HG02852 (cell line): ENCODE data around the gene CDC42BPG.
"Not testable (repeated sequence)": the region's sequence is repeated elsewhere in the genome, so short reads cannot be mapped to it uniquely, and the experiment has no call there.

Experiments
- ATAC-seq: cut with Tn5 transposase; IDR thresholded peaks from one replicate; pipeline ENCODE4 v1.9.1; 2021; ENCODE audit warnings: mild to moderate bottlenecking, moderate library complexity; ENCODE audit not compliant: unreplicated experiment

CDC42BPG gene

DNA sequence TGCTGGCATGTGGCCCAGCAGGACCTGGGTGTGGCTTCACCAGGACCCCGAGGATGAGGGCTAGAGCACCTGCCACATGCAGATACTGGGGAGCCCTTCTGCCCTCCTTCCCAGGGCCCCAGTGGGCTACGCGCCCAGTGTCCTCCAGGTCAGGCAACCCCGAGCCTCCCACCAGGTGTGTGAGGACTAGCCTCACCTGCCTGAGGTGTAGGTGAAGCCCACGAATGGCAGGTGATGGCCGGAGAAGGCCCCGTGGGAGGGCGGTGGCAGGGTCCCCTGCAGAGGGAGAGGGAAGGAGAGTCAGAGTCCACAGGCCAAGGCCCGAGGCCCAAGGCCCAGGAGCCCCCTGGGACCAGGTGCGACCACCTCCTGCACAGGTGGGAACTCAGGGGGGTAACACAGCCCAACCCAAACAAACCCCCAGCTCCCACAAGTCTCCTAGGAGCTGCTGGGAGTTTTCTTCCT, 6.5 kb downstream of the CDC42BPG start:
- no peak for ATAC-seq

DNA sequence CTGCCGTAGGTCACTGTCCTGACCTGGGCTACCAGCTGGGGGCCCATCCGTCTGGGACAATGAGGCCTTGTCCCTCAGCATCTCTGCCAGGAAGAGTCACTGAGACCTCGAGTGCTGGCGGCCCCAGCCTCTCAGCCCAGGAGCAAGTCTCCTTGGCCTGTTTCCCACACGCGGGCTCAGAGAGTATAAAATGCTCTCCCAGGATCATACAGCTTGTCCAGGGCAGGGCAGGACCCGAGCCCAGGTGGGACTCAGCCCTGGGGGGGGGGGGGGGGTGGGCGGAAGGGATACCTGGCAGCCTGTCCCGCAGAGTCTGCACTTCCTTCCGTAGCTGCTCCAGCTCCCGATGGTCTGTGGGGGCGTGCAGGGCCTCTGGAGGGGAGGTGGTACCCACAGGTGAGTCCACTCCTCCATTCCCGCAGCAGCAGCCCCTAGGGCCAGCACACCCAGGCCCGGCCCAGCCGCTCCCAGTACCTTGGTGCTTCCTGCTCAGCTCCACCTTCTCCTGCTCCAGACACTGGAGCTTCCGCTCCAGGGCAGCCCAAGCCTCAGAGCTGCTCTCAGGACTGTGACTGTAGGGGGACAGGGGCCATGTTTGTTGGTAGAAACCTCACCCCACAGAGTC, 7.9 kb downstream of the CDC42BPG start:
- ATAC-seq, result no peak

- ATAC-seq, result no peak
Measured at GRCh38 chr11:64835616-64836447, 8.6 kb downstream of the CDC42BPG start.

DNA sequence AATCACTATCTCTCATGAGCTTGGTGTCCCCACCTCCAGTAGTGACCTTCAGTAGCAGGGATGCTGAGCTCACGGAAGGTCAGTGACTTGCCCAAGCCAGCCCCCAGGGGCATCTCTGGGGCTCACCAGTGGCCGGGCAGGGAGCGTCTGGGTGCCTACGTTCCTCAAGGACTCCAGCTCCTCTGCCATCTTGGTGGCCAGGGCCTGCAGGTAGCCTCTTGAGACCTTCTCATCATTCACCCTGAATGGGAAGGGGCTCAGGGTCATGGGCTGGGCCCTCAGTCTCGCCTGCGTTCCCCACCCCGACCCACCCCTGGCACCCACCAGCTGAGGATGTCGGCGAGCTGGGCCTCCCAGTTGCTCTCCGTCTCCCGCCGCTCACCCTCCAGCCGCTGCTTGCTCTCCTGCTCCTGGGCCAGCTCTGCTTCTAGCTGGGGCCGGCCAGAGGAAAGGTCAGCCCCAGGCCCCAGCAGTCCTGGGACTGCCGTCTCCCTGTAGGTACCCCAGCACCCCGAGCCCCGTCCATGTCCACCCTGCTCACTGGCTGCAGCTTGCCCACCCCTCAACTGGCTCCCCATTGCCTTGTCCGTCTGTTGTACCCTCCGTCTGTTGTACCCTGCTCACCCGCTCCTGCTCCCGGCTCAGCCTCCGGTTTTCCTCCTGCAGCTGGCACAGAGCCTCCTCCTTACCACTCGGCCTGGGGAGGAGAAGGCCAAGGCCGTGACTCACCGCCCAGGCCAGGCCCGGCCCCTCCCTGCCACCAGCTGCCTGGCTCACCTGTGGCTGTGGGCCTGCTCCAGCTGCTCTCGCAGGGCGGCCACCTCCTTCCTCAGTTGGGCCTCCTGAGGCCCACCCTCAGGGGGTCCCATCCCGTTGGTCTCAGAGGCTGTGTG, 9.5 kb downstream of the CDC42BPG start:
- no peak for ATAC-seq

- no peak for ATAC-seq
Measured at GRCh38 chr11:64834031-64834722, 10.3 kb downstream of the CDC42BPG start.

DNA sequence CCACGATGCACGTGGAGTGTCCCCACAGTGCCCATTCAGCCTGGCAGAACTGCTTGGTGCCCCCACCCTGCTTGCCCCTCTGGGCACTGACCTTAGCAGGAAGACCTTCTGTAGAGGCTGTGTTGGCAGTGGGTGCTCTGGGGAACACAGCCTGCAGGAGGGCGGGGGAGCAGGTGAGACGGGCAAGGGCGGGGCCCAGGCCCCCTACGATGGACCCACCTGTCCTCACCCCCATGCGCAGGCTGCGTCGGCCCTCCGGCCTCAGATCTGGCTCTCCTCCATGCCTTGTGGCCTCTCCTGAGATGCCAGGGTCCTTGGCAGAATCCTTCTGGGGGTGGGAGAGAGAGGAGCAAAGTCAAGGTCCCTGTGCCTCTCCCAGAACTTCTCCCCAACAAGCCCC, 10.9 kb downstream of the CDC42BPG start:
- ATAC-seq, result no peak

DNA sequence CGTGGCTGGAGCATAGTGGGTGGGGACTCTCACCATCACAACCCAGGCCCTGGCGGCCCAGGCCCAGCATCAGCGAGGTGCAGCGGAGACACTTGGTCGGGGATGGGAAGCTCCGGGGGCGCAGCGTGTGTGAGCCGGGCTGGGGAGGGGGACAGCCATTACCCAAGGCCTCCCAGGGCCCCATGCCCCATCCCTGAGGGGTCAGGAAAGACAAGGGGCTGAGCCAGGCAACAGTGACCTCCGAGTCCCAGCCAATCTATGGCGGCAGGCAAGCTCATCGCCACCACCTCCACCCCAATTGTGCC, 11.3 kb downstream of the CDC42BPG start:
- ATAC-seq, result no peak

GRCh38 chr11:64832467-64833197, 11.8 kb downstream of the CDC42BPG start:
- no peak for ATAC-seq

GRCh38 chr11:64831411-64831891, 13.0 kb downstream of the CDC42BPG start:
- no peak for ATAC-seq

DNA sequence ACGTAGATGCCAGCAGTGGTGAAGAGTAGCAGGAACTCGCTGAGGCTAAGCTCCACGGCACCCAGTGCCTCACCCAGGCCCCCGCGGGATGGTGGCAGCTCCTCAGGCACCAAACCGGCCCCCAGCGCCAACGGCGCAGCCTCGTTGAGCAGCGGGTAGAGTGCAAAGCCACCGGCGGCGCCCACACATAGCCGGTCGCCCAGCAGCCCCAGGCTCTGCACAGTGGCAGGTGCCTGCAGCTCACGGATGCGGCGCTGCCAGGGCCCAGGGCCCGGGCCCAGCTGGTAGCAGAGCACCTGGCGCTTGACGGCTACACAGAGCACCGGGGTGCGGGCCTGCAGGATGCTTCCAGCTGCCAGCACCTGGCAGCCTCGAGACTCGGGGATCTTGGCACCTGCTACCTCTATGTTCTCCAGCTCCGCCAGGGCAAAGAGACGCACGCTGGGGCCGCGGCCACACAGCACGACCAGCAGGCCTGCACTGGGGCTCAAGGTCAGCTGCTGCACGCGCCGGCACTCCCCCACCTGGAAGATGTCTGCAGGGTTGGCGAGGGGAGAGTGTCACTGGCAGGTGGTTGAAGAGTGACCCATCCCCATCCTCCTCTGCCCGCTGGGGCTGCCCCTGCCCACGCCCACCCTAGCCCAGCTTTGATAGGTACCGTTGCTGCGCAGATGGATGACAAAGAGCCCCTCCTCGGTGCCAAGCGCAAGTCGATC, 14.8 kb downstream of the CDC42BPG start:
- ATAC-seq, result no peak

DNA sequence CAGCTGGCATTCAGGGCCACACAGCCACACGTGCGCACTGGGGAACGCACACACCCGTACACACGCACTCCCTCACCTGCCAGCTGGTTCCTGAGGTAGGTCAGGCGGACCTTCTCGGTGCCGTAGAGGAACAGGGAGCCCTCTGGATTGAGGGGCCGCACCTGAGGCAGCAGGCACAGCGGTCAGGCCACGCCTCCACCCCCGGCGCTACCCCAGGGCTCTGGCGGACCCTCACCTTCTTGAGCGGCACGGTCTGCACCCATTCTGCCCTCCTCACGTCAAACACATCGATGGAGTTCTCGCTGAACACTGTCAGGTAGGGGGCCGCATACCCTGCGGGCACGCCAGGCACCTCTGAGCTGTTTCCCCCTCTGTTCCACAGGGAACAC, 17.0 kb downstream of the CDC42BPG start:
- ATAC-seq, result no peak

DNA sequence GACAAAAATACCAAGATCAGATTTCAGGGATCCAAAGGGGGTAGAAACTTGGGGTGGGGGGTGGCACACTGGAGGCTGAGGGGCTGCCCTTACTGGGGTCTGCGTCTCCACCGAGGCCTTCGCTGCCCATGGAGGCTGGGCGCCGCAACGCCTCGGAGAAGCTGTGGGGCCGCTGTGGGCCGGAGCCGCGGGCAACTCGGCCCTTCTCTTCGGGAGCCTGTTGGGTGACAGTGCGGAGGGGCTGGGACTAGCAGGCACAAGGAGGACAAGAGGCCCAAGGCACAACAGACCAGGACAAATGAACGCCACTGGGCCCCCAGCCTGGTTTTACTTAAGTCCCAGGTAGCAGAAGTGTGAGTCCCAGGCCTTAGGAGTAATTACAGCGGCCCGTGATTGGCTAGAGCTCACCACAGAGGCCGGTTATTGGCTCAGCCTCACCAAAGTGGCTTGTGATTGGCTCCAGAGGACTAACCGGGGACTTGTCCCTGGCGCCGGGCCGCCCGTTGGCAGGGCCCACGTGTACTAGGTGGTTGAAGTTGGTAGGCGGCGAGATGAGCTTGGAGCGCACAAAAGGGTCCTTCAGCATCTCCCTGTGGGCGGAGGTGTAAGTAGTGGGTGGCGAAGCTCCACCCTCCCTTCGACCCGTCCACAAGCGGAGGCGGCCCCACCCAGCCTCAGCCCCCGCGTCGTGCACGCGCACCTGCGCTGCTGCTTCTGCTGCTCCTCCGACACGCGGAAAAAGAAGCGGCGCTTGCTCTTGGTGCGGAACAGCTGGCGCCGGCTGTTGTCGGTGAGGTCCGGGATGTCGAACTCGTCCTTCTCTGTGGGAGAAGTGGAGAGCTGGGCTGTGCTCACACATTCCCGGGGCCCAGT, 17.6 kb downstream of the CDC42BPG start:
- no peak for ATAC-seq

DNA sequence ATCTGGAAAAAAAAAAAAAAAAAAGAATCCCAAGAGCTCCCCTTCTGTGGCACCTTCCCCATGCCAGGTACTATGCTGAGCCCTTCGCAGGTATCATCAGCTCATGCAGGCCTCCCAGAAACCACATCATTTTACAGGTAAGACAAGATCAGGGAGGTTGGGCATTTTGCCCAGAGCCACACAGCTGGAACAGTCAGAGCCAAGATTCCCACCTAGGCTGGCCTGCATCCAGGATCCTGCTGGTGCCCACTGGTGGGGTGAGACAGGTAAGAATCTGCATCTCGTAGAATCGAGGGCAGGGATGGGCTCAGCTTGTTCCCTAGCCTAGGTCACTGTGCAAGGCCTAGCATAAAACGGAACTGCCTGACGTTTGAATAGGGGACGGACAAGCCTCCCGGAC, 18.4 kb downstream of the CDC42BPG start:
- no peak for ATAC-seq

DNA sequence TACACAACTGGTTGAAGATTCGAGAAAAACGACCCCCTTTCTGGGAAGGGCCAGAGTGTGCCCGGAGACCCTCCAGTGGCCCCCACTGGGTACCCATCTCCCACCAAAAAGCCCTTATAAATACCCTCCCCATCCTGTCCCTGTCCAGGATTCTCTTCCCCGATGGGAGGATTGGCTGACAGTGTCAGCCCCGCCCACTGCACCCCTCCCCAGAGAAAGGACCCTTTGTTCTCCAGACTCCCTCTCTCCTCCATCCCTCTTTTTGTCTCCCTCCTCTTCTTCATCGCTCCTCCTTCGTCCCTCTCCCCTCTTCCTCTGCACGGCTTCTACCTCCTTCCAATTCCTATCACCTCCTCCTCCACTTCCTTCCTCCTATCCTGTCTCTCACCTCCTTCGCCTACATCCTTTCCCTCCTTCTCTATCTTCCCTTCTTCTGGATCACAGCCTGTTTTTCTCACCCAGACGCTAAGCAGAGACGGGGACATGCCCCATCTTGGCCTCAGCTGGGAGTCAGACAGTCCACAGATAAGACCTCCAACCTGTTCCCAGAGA, 20.8 kb downstream of the CDC42BPG start:
- ATAC-seq, result no peak

DNA sequence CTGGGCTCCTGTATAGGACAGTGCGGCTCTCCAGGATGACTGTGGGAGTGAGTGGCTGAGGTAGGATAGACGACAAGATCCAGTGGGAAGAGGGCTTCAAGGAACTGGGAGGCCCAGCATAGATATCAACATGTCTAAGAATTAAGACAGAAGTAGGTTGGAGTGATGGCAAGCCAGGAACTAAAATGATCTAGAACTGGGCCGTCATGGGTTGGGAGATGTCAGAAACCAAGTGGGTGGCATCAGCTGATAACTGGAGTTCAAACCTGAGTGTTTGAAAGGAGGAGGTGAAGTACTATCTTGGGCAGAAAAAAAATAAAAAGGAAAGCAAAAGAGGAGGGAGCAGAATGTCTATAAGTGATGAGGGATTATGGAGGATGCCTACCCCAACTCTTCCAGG, 27.0 kb downstream of the CDC42BPG start:
- no peak for ATAC-seq

GRCh38 chr11:64815433-64815832, 29.0 kb downstream of the CDC42BPG start:
- not testable (repeated sequence) for ATAC-seq

DNA sequence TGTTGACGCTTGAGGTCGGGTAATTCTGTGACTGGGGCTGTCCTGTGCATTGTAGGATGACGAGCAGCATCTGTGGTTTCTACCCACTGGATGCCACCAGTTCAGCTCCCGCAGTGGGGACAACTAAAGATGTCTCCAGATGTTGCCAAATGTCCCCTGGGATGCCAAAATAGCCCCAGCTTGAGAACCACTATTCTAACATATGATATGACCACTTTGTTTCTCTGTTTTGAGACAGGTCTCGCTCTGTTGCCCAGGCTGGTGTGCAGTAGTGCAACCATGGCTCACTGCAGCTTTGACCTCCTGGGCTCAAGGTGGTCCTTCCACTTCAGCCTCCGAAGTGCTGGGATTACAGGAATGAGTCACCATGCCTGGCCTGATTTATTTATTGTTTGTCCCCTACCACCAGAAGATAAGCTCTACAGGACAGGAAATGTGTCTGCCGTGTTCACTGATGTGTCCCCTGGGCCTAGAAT, 29.7 kb downstream of the CDC42BPG start:
- ATAC-seq, result no peak

GRCh38 chr11:64813826-64814225, 30.6 kb downstream of the CDC42BPG start:
- ATAC-seq, result no peak
